NCI-H1092 treated with DMSO at 0.1 percent for 48 hours (cell line): ENCODE data around the gene C6orf136.
"Not testable (repeated sequence)": the region's sequence is repeated elsewhere in the genome, so short reads cannot be mapped to it uniquely, and the experiment has no call there.

Source experiments
- DNase-seq: peaks from one replicate; lab custom pipeline; 2025; lab: John Stamatoyannopoulos, UW

The C6orf136 gene

DNA sequence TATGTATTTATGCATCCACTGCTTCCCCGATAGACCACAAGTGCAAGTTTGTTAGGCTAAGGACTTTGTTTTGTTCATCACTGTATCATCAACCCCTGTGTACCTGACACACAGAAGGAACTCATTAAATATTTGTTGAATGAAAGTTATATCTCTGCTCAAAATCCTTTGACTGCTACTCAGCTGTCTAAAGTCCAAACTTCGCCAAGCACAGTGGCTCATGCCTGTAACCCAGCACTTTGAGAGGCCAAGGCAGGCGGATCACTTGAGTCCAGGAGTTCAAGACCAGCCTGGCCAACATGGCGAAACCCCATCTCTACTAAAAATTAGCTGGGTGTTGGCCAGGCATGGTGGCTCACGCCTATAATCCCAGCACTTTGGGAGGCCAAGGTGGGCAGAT, 11.0 kb downstream of the C6orf136 start:
- DNase-seq: not testable (repeated sequence)

DNA sequence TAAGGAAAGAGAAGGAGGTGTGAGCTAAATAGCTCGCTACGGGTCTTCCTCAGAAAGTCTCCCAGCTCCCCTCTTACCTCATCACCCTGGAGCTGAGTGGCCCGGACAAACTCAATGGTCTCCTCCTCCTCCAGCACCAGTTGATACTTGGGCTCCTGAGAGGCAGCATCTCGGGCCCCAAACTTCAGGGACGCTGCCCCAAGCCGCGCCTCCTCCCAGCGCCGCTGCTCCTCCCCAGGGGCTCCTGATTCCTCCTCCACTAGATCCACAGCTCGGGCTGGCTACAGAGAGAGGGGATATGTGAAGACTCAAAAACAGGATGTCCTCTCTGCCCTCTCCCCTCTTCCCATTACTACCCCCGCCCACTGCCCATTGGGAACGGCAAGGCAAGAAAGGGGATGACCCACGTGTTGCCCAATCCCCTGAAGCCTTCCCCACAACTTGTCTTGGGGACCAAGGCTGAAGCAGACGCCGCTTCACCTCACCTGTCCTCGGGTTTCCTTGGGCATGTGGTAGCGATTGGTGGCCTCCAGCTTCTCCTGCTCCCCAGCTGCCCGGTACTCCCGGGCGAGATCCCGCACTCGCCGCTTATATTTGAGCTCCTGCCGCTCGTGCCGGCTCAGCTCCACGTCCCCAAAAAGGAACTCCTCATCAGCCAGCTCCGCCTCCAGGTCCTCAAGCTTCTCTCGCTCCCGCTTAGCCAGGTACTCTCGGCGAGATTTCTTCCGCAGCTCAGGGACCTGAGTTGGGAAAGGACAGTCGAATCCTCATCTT, 18.2 kb downstream of the C6orf136 start:
- no peak for DNase-seq

DNA sequence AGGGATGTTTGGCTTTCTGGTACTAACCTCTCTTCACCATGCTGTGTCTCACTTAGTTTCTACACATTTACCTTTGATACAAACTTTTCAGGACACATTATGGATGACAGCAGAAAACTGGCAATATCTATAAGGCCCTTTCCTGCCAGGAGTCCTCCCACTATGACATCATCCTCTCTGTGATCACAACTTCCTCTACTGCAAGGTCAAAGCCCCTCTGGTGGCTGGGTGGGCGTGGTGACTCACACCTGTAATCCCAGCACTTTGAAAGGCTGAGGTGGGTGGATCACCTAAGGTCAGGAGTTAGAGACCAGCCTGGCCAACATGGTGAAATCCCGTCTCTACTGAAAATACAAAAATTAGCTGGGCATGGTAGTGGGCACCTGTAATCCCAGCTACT, 19.4 kb downstream of the C6orf136 start:
- not testable (repeated sequence) for DNase-seq

DNA sequence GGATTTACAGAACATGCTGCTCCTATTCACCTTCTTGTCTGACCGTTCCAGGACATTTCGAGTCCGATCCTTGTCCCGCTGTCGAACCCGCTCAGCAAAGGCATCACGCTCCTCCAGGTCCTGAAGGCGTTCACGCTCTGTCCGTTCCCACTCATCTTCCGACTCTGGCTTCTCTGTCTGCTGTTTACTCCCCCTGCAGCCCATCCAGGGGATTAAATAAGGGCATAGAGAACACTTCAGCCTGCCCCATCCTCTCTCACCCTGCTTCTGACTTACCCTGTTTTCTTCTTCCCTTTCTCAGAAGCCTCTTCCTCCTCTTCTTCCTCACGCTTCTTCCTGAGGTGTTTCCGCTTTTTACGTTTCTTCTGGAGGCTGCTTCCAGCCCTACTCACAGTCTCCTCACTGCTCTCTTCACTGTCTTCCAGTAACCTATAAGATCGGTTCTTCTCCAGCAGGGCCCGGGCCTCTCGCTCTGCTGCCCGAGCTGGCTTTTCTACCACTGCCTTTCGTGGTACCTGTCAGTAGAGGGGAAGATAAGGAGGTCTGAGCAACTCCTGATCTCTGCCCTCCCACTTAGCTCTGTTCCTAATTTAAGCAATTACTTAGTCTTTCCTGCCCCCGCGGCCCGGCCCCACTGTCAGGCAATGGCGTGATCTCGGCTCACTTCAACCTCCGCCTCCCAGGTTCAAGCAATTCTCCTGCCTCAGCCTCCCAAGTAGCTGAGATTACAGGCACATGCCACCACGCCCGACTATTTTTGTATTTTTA, 24.0 kb downstream of the C6orf136 start:
- DNase-seq: no peak

DNA sequence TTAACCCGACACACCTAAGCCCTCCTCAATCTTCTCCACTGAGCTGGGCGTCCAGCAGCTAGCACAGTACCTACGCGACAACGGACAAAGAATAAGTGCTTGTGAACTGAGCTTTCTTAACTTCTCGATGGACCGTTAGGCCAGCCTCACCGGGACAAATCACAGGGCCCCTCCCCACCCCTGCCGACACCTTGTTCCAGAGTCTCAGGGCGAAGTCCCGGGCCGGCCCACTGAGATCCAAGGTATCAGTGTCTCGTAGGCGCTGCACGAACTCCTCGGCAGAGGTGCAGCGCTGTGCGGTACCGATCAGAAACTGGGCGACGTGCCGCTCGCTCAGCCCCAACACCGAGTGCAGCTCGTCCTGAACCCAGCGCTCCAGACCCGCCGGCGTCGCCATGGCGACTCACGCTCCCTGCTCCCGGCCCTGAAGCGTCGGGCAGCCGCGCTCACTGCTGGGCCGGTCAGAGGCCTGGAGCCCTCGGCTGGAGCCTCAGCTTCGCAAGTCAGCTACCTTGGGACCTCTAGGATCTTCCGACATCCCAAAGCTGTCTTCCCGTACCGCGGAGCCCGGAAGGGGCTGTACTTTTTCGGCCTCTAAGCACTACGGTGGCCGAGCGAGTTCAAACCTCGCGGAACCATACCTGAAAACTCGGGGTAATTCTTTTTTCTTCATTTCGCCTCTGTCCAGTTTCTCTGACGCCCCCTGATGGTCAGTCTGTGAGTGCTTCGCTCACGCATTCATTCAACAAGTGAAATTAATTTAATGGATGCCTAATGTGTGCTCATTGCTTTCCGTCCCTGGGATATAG, 25.7 kb downstream of the C6orf136 start, which contains the start of gene DHX16:
DHX16 (minus strand) TSS at position 562 of the 809 bp plus-strand sequence; CDS start at position 397, 165 bp downstream.
- DNase-seq: peak; percentile 88

DNA sequence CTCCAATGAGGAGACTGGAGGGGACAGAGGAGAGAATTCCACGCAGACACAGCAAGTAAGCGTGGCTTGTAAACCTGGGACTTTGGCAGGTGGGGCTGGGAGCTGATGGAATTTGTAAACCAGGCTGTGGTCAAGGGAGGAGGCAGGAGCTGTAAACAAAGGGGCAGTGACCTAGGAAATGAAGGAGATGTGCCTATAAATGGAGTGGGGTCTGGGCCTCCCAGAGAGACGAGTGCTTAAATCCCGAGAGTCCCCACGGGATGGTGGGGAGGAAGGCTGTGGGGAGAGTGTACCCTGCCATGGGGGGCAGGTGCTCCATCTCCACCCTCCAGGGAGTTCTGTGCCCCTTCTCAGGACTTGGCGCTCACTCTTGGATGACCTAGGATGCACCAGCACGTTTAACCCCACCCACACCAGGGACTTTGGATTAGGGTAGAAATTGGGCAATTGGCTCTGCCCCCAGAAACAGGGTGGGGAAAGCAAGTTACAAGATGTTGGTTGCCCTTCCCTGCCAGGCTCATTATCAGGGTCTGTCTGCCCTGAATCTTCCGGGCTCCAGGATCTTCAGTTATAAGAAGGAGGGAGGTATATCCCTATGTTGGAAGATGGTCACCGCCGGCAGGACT, 29.8 kb downstream of the C6orf136 start:
- DNase-seq: no peak

DNA sequence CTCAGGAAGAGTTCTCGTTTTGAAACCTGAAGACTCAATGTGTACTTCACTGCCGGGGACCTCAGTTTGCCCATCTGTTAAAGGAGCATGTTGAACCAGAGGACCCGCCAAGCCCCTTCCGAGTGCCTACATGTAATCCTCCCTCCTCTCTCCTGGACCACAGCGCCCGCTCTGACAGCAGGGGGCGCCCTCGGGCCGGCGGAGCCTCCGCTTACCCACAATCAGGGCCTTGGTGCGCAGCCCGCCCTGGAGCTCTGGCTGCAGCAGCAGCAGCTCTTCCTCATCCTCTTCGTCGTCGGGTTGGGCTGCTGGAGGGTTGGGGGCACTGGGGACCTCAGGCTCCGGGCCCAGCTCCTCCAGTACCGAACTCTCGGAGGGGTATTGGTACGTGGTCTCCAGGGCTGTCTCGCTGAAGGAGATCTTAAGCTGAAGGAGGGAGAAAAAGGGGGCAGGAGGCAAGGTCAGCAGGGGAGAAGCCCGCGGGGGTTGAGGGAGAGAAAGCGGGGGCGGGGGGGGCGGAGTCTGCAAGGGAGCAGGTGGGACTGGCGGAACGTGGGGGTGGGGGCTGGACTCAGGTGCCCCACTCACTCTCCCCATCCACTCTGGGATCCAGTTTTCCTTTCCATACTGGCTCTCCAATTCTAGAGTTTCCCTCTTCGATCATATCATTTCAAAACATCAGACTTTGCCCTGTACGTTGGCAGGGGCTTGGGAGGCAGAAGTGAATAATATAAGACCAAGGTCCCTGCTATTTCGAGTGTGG, 32.2 kb downstream of the C6orf136 start:
- DNase-seq: peak; percentile 30

DNA sequence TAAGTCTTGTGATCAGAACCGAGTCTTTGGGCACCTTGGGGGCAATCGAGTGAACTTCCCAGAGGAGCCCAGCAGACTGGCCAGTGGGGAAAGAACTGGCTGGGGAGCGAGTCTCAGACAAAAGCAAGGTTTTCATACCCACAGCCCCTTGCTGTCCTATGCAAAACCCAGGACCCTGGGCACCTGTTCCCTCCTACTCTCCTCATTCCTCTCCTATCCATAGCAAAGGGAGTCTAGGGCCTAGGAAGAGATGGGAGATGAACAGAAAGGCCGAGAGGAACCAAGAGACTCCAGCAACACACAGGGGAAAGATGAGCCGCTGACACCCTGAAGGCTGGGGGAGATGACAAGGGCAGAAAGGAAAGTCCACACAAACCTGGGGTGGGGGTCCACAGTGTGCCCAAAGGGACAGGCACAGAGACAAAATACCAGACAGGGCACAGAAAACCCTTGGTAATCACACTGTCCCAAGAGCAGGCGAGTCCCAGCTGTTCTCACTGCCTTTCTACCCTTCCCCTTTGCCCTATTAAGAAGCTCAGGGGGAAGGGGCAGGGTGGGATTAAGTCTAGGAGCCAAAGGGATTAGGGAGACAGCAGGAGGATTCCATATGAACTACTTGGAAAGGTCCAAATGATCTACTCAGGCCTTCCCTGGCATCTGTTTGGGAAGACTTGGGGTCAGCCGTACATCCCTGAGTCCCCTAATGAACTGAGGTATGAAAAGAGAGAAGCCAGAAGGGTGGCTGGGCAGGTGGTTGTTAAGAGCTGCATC, 33.0 kb downstream of the C6orf136 start:
- DNase-seq: no peak

DNA sequence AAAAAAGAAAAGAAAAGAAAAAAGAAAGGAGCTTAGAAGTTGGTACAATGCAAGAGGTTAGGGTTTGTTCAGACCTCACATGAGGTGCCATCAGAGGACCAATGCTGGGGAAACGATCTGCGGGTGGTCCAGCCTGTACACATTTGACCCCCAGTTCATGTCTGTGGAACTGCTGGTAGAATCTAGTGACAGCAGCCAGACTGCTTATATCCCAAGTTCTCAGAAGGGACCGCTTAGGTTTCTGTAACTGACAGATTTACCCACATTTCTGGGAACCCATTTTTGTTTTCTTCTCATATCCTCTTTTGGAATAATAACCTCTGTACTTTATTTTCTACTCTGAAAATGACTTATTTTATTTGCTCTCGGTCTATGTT, 34.8 kb downstream of the C6orf136 start:
- DNase-seq: no peak

DNA sequence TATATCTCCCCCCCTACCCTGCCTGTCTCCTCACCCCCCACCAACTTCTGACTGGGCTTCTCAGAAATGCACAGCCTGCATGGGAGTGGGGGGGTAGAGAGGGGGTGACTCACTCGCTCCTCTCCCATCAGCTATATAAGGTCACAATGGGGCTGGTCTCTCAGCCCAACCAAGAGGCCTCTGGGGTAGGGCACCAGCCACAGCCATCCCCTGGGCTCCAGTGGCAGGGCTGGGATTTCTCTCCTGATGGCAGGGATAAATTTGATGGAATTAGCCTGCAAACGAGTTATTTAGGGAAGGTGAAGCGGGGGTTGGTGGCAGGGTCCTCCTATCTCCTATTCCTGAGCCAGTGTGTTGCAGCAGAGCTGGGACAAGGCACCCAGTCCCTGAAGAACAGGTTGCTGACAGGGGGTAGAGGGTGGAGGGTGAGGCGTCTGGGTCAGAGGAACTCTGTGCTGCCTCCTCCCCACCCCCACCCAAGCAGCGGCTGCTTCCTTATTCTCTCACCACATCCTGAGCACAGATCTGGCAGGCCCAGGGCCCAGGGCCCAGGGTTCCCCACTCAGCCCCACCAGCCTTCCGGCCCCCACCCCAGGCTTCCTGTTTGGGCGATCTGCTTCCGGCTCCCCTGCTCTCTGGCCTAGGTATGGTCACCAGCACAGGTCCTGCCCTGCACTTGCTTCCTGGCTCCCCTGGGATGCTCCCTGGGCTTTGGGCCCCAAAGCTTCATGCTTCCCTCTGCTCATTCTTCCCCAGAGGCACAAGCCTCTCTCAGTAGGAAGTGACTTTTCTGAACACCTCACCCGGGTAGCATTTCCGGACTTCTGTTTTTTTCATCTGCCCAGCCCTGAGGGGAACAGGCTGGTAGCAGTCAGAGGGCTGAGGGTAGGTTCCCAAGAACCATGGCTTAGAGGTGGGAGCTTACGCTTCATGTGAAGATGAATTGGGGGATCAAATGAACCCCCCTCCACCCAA, 35.5 kb downstream of the C6orf136 start:
- no peak for DNase-seq

DNA sequence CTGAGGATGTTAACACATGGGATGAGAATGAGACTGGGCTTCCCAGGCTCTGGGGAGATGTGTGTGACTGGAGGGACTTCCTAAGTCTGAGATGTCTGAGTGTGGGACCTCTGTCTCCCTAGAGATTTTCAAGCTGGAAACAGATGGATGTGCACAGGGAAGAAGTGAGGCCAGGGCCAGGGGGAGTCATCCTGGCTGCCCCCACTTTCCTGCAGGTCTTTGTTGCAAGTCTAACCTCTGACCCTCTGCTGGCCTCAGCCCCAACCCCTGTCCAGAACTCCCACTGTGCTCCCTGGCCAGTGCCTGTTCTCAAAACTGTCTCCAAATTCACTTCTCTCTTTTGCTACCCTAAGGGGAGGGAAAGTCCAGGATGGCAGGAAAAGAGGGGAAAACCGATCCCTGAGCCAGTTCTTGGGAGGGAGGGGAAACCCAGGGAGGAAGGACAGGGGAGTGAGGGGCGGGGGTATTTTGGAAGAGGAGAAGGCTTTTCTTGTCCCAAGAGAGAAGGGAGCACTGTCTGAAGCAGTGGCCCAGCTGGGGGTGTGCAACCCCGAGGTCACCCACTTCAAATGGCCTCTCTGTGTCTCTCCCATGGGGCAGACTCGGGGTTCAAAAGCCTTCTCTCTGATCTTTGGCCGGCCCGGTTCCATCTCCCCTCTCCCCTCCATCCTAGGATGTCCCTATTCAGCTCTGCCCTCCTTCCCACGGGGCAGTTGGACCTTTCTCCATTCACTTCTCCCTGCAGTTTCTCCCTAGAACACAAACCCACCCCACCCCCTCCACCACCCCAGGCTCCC, 36.4 kb downstream of the C6orf136 start:
- DNase-seq: no peak

DNA sequence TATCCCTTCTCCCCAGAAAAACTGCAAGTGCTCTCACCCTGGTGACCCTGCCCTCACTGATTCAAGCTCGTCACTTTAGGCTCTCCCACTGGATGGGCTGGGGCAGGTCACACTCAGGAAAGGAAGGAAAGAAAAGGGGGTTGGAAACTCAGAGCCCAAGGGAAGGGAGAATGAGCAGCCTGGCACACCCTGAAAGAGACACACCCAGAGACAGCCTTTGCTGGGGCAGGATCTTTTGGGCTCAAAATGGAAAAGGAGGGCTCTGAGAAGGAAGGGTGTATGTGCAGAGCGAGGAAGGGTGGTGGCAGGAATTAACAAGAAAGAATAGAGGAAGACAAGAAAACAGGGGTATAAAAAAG, 37.0 kb downstream of the C6orf136 start:
- DNase-seq: no peak

DNA sequence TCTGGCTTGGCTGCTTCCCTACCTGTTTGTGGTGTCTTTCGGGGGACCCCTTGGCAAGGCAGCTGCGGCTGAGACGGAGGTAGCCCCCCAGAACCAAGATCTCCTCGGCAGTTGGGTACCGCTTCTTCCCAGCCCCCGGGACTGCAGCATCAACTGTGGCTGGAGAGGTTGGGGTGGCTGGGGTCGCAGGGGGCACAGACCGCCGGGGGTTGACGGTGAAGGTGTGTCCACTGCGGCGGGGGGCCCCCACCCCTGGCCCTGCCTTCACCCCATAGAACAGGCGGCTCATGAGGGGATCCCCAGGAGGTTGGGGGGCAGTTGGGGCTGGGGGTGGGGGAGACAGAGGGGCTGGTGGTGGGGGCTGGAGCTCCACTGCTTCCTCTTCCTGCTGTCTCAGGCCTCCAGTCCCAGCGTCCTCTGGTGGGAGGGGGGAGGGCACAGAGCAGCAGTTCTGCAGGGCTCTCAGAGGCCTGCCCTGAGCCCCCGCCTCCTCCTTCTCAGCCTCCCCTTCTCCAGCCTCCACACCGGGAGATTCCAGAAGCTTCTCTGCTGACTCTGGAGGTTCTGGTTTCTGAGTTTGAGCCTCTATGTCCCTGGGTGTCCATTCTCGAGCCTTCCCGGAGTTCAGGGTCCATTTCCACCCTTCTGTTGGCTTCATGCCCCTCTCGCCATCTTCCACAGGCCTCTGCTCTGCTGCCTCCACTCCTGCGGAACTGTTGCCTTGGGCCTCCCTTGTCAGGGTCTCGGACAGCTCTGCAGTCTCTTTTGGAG, 37.6 kb downstream of the C6orf136 start:
- no peak for DNase-seq

DNA sequence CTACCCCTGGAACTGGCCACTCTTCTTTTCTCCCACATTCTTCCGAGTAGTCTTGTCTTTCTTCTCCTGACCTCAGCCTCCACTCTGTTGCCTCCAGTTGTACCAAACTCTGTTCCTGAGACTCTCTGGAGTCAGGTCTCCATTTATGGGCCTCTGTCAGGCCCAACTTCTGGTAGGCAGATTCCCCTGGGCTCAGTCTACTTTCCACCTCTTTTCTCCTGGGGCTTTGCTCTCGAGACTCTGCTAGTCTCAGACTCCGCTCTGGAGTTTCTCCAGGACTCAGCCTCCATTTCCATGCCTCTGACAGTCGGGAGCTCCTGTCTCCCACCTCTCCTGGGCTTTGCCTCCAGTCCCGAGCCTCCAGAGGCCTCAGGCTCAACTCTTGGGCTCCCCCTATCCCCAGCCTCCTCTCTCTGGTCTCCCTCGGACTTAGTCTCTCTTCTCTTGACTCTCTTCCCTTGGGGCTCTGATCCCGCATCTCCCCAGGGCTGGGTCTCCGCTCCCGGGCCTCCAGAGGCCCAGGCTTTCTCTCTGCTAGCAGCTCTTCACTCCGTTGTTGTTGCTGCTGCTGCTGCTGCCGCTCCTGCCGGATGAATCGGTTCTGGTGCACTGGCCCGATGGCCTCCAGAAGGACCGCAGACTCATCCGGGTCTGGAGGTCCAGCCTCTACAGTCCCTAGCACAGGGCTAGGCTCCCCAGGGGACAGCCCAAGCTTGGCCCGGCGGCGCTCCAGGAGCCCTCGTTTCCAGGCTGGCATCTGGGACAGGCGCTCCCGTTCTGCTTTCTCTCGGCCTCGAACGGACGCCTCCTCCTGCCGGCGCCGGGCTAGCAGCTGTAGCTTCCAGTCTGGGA, 38.5 kb downstream of the C6orf136 start:
- DNase-seq: no peak

DNA sequence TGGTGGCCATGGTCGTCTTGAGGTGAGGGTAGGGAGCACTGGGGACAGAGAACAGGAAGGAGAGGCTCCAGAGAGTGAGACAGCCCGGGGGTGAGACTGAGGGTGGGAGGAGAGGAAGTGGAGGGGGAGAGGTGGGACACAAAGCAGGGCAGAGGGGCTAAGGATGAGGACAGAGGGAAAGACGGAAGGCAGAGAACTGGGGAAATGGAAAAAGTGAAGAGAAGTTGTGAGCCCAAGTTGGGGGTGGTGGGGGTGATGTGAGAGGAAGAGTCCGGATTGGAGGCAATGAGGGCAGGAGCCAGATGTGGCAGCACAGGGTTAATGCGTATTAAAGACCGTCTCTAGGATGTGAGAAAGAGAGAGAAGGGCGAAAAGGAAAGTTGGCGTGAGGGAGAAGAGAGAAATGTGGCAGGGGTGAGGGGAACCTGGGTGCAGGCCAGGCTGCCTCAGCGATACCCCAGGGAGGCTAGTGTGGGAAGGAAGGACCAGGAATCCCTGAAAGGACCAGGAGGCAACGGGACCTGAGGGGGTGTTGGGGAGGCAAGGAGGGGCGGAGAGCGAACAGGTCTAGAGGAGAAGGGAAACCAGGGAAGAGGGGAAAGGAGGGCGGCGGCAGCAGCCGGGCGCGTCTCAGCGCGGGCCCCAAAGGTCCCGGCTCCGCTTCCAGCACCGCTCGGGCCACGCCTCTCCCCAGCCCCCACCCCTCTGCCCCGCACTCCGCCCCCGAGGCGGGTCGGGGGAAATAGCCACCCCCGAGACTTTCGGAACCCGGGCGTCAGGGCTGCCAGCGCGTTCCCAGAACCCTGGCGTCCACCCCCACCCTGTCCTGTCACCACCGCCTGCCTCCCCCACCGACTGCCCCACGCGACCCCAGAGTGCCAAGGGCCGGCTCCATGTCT, 39.3 kb downstream of the C6orf136 start, which contains the start of gene PPP1R18:
PPP1R18 (minus strand) TSS at position 637 of the 899 bp plus-strand sequence; CDS start at position 10, 627 bp downstream.
- DNase-seq: no peak
